Neural cell (in vitro differentiated cells): ENCODE measurements around the gene SPSB3. TPM values are rescaled to one million over a fixed set of nuclear protein-coding genes. Genes with fewer than 3 reads are reported as not detected.

Source experiments
- H2AFZ ChIP-seq: fragments of 200-600, 300-800 bp; sonication (generic), shearing (Covaris generic); 2 replicates; pipeline ENCODE4 v1.6.0; 2014; ENCODE audit warnings: low read depth, mild to moderate bottlenecking, antibody characterized with exemption, low read length, moderate library complexity
- H3F3A ChIP-seq: fragments of 200-600 bp; shearing (Covaris generic); 2 replicates; pipeline ENCODE4 v1.6.1; 2016; ENCODE audit warnings: mild to moderate bottlenecking, moderate library complexity, mixed read lengths, antibody characterized with exemption, low read length; ENCODE audit not compliant: insufficient read depth, poor library complexity, severe bottlenecking
- H3K27ac ChIP-seq: fragments of 200-600, 300-800 bp; sonication (generic), shearing (Covaris generic); 2 replicates; pipeline ENCODE4 v1.5.1; 2014; ENCODE audit warnings: mild to moderate bottlenecking, low read length, moderate library complexity
- H3K27me3 ChIP-seq: fragments of 300-800, 200-600 bp; sonication (generic), shearing (Covaris generic); 2 replicates; pipeline ENCODE4 v1.6.0; 2014; ENCODE audit warnings: mild to moderate bottlenecking, low read depth, low read length, moderate library complexity; ENCODE audit not compliant: insufficient read depth
- H3K36me3 ChIP-seq: fragments of 300-800, 200-600 bp; sonication (generic), shearing (Covaris generic); 2 replicates; pipeline ENCODE4 v1.5.1; 2014; ENCODE audit warnings: mild to moderate bottlenecking, antibody characterized with exemption, low read length, moderate library complexity; ENCODE audit not compliant: insufficient read depth
- H3K4me2 ChIP-seq: fragments of 300-800, 200-600 bp; sonication (generic), shearing (Covaris generic); 2 replicates; pipeline ENCODE4 v1.6.0; 2014; ENCODE audit warnings: mild to moderate bottlenecking, low read length
- H3K4me3 ChIP-seq: fragments of 300-800, 200-600 bp; sonication (generic), shearing (Covaris generic); 2 replicates; pipeline ENCODE4 v1.5.1; 2014; ENCODE audit warnings: mild to moderate bottlenecking, low read length, moderate library complexity
- H3K79me2 ChIP-seq: fragments of 200-600 bp; shearing (Covaris generic); replicated peaks from 2 replicates; pipeline ENCODE4 v1.6.0; 2014; ENCODE audit warnings: mild to moderate bottlenecking, low read length, moderate library complexity; ENCODE audit not compliant: insufficient read depth
- H3K9ac ChIP-seq: fragments of 300-800, 200-600 bp; sonication (generic), shearing (Covaris generic); 2 replicates; pipeline ENCODE4 v1.6.1; 2016; ENCODE audit warnings: mild to moderate bottlenecking, low read length, mixed read lengths
- H3K9me2 ChIP-seq: fragments of 200-600 bp; shearing (Covaris generic); 2 replicates; pipeline ENCODE4 v1.6.1; 2016; ENCODE audit warnings: mild to moderate bottlenecking, low read length, mixed read lengths; ENCODE audit not compliant: insufficient read depth
- H3K9me3 ChIP-seq: fragments of 200-600, 300-800 bp; sonication (generic), shearing (Covaris generic); 2 replicates; pipeline ENCODE4 v1.6.1; 2016; ENCODE audit warnings: mild to moderate bottlenecking, mixed run types, low read length, moderate library complexity, mixed read lengths
- H4K20me1 ChIP-seq: fragments of 200-600 bp; shearing (Covaris generic); 2 replicates; pipeline ENCODE4 v1.6.1; 2016; ENCODE audit warnings: mild to moderate bottlenecking, mixed run types; ENCODE audit not compliant: insufficient read depth
- CTCF ChIP-seq: fragments of 450-650 bp; IDR thresholded peaks from 2 replicates; pipeline ENCODE4 v1.5.1; 2014; ENCODE audit warnings: antibody characterized with exemption, mild to moderate bottlenecking, moderate library complexity; ENCODE audit not compliant: poor library complexity, severe bottlenecking
- EP300 ChIP-seq: fragments of 450-650 bp; conservative IDR thresholded peaks from 2 replicates; pipeline ENCODE4 v1.6.1; 2014; ENCODE audit warnings: antibody characterized with exemption, mild to moderate bottlenecking, moderate library complexity; ENCODE audit not compliant: poor library complexity, severe bottlenecking
- EZH2 ChIP-seq: fragments of 200-600, 300-800 bp; shearing (Covaris generic), sonication (generic); IDR thresholded peaks from 2 replicates; pipeline ENCODE4 v1.6.1; 2014; ENCODE audit warnings: antibody characterized with exemption, low read length, borderline replicate concordance, mild to moderate bottlenecking; ENCODE audit not compliant: insufficient read depth, poor library complexity, severe bottlenecking
- MXI1 ChIP-seq: fragments of 450-650 bp; conservative IDR thresholded peaks from 2 replicates; pipeline ENCODE4 v1.6.1; 2014; ENCODE audit warnings: antibody characterized with exemption, mild to moderate bottlenecking; ENCODE audit not compliant: poor library complexity, severe bottlenecking
- POLR2AphosphoS5 ChIP-seq: IDR thresholded peaks from 2 replicates; pipeline ENCODE4 v1.6.1; 2012
- RAD21 ChIP-seq: fragments of 450-650 bp; conservative IDR thresholded peaks from 2 replicates; pipeline ENCODE4 v1.6.1; 2014; ENCODE audit warnings: antibody characterized with exemption, mild to moderate bottlenecking, moderate library complexity
- REST ChIP-seq: IDR thresholded peaks from 2 replicates; pipeline ENCODE4 v1.6.1; 2012; ENCODE audit warnings: borderline replicate concordance
- SMC3 ChIP-seq: fragments of 450-650 bp; conservative IDR thresholded peaks from 2 replicates; pipeline ENCODE4 v1.6.1; 2014; ENCODE audit warnings: antibody characterized with exemption, mild to moderate bottlenecking, moderate library complexity; ENCODE audit not compliant: poor library complexity
- TAF1 ChIP-seq: IDR thresholded peaks from 2 replicates; pipeline ENCODE4 v1.6.1; 2012; ENCODE audit warnings: low read depth
- polyA plus RNA-seq: library from polyadenylated mRNA; depleted of rRNA; stranded (reverse); fragments of >200 nt; gene quantifications from 2 replicates; pipeline ENCODE4 v1.2.3, GENCODE V29; 2014

Gene SPSB3
- polyA plus RNA-seq, 1 donor from 2014 or later, result 315 TPM

- TF ChIP-seq EP300 (no peak), EZH2 (no peak), CTCF (no peak), TAF1 (no peak), POLR2AphosphoS5 (no peak), SMC3 (no peak), MXI1 (no peak), RAD21 (no peak), REST (no peak)
- no peak overlapping the region for H3K4me2 ChIP-seq
- H3K27me3 ChIP-seq, result no peaks in the 10 kb centered on the region
- no peaks in the 10 kb centered on the region for H3F3A ChIP-seq
- no peaks in the 10 kb centered on the region for H3K9me3 ChIP-seq
- H4K20me1 ChIP-seq, result peaks cover 19% of the 10 kb centered on the region
- H3K9ac ChIP-seq, result peak overlapping the region; percentile 84
- no peaks in the 10 kb centered on the region for H3K36me3 ChIP-seq
- H2AFZ ChIP-seq, result no peak overlapping the region
- H3K4me3 ChIP-seq, result peak overlapping the region; percentile 98
- H3K9me2 ChIP-seq, result no peaks in the 10 kb centered on the region
- peaks cover 9% of the 10 kb centered on the region for H3K79me2 ChIP-seq
- H3K27ac ChIP-seq, result no peak overlapping the region
Measured at GRCh38 chr16:1775006-1775845, 7.1 kb downstream of the SPSB3 start.

GRCh38 chr16:1774448-1774780 lies 8.0 kb downstream of the SPSB3 start:
- no peak for TF ChIP-seq CTCF
- Histone ChIP-seq H3K27me3 (no peaks in the 10 kb centered on the region), H3K9me3 (no peaks in the 10 kb centered on the region), H3K79me2 (peaks cover 9% of the 10 kb centered on the region), H3F3A (no peaks in the 10 kb centered on the region), H2AFZ (no peak overlapping the region), H3K4me2 (no peak overlapping the region), H3K4me3 (peak overlapping the region; percentile 98), H4K20me1 (peaks cover 14% of the 10 kb centered on the region), H3K9ac (peak overlapping the region; percentile 84), H3K27ac (no peak overlapping the region), H3K9me2 (no peaks in the 10 kb centered on the region), H3K36me3 (no peaks in the 10 kb centered on the region)
